DND-41 (cell line): ENCODE data around the gene TM4SF1.

Experiments used
- ATAC-seq: fragments of 200-7000 bp; cut with Tn5 transposase; 3 replicates; pipeline ENCODE4 v1.9.1; 2021; ENCODE audit warnings: low read depth; ENCODE audit not compliant: insufficient read depth
- DNase-seq: peaks from one replicate; pipeline ENCODE4 v3.0.0-alpha.2; 2020
- H2AFZ ChIP-seq: 2 replicates; pipeline ENCODE4 v1.6.0; 2012; ENCODE audit warnings: low read depth, low read length
- H3K27ac ChIP-seq: 2 replicates; pipeline ENCODE4 v1.5.1; 2012; ENCODE audit warnings: low read length, inconsistent platforms
- H3K27me3 ChIP-seq: fragments of 200-600 bp; sonication (generic); 2 replicates; pipeline ENCODE4 v1.6.0; 2012; ENCODE audit warnings: low read length, mild to moderate bottlenecking, inconsistent platforms; ENCODE audit not compliant: insufficient read depth, poor library complexity
- H3K36me3 ChIP-seq: 2 replicates; pipeline ENCODE4 v1.5.1; 2012; ENCODE audit warnings: low read length, inconsistent platforms; ENCODE audit not compliant: insufficient read depth
- H3K4me1 ChIP-seq: 2 replicates; pipeline ENCODE4 v1.5.1; 2012; ENCODE audit warnings: mild to moderate bottlenecking, low read length; ENCODE audit not compliant: insufficient read depth
- H3K4me2 ChIP-seq: 2 replicates; pipeline ENCODE4 v1.6.0; 2012; ENCODE audit warnings: mild to moderate bottlenecking, moderate library complexity, low read length, inconsistent platforms; ENCODE audit not compliant: insufficient read depth
- H3K4me3 ChIP-seq, 2 experiments: fragments of 200-600 bp in 1 of 2; shearing (Covaris generic) in 1 of 2; 2 replicates each; pipeline ENCODE4 v1.5.1; 2012 to 2016; ENCODE audit warnings: inconsistent platforms in 2 of 2, low read length in 2 of 2, mild to moderate bottlenecking in 2 of 2, low read depth in 1 of 2, moderate library complexity in 1 of 2
- H3K79me2 ChIP-seq: 2 replicates; pipeline ENCODE4 v1.6.0; 2012; ENCODE audit warnings: low read length, inconsistent platforms; ENCODE audit not compliant: insufficient read depth
- H3K9ac ChIP-seq: 2 replicates; pipeline ENCODE4 v1.6.0; 2012; ENCODE audit warnings: low read depth, mild to moderate bottlenecking, inconsistent platforms, low read length, moderate library complexity
- H3K9me3 ChIP-seq: 2 replicates; pipeline ENCODE4 v1.5.1; 2012; ENCODE audit warnings: low read length, moderate library complexity, mild to moderate bottlenecking, inconsistent platforms; ENCODE audit not compliant: insufficient read depth, severe bottlenecking
- H4K20me1 ChIP-seq: 2 replicates; pipeline ENCODE4 v1.6.0; 2012; ENCODE audit warnings: low read length; ENCODE audit not compliant: insufficient read depth
- EZH2 ChIP-seq: IDR thresholded peaks from 3 replicates; pipeline ENCODE4 v1.6.1; 2012; ENCODE audit warnings: borderline replicate concordance, low read depth, mild to moderate bottlenecking, moderate library complexity, low read length, inconsistent platforms; ENCODE audit not compliant: severe bottlenecking
- TF ChIP-seq, protein P1 (sequence below): IDR thresholded peaks from 2 replicates; pipeline ENCODE4 v1.5.1; 2012; ENCODE audit warnings: borderline replicate concordance, low read length, moderate library complexity, mild to moderate bottlenecking; ENCODE audit not compliant: poor library complexity, severe bottlenecking; ENCODE audit errors: extremely low read depth

The TM4SF1 gene

DNA sequence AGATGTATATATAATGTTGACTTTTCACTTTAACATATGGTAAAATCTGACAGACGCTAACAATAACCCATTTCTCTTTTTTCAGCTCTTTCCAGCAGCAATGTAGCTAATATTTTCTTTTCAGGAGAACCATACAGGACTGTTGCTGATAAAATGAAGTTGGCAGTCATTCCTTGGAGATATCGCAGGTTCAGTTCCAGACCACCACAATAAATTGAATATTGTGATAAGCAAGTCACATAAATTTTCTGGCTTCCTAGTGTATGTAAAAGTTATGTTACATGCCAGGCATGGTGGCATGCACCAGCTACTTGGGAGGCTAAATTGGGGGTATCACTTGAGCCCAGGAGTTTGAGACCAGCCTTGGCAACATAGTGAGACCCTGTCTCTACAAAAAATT lies 31.9 kb upstream of the TM4SF1 start:
- peaks cover 2% of the 10 kb centered on the region for H3K27me3 ChIP-seq
- H3K4me1 ChIP-seq, result no peaks in the 10 kb centered on the region
- H4K20me1 ChIP-seq, result no peaks in the 10 kb centered on the region
- H3K79me2 ChIP-seq, result no peaks in the 10 kb centered on the region
- DNase-seq, result no peak
- no peak overlapping the region for H2AFZ ChIP-seq
- no peak overlapping the region for H3K4me2 ChIP-seq
- H3K36me3 ChIP-seq, result no peaks in the 10 kb centered on the region
- ATAC-seq, result no peak
- no peak for TF ChIP-seq EZH2
- TF ChIP-seq, protein P1, sequence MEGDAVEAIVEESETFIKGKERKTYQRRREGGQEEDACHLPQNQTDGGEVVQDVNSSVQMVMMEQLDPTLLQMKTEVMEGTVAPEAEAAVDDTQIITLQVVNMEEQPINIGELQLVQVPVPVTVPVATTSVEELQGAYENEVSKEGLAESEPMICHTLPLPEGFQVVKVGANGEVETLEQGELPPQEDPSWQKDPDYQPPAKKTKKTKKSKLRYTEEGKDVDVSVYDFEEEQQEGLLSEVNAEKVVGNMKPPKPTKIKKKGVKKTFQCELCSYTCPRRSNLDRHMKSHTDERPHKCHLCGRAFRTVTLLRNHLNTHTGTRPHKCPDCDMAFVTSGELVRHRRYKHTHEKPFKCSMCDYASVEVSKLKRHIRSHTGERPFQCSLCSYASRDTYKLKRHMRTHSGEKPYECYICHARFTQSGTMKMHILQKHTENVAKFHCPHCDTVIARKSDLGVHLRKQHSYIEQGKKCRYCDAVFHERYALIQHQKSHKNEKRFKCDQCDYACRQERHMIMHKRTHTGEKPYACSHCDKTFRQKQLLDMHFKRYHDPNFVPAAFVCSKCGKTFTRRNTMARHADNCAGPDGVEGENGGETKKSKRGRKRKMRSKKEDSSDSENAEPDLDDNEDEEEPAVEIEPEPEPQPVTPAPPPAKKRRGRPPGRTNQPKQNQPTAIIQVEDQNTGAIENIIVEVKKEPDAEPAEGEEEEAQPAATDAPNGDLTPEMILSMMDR, result no peak
- H3K9ac ChIP-seq, result no peak overlapping the region
- H3K4me3 ChIP-seq, result no peak overlapping the region
- H3K9me3 ChIP-seq, result no peaks in the 10 kb centered on the region
- H3K27ac ChIP-seq, result no peak overlapping the region

DNA sequence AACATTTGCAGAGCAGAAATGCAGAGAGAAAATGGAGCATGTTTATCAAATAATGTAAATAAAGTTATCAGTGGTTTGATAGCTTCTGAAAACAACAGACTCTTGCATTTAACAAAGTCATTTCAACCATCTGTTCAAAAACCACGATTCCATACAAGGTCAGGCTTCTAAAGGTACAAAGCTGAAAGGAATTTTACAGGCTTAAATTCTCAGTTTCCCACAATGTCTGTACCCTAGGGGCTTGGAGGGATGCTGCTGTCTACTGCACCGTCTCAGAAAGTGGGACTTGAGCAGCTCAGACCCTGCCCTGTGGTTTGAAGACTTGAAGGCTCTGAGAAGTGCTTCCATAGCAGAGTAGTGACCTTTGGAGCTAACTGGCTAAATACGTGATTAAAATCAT lies 30.4 kb upstream of the TM4SF1 start:
- no peak overlapping the region for H3K4me2 ChIP-seq
- H3K4me1 ChIP-seq, result no peaks in the 10 kb centered on the region
- DNase-seq, result no peak
- H3K9me3 ChIP-seq, result no peaks in the 10 kb centered on the region
- no peaks in the 10 kb centered on the region for H3K79me2 ChIP-seq
- H3K27me3 ChIP-seq, result peaks cover 2% of the 10 kb centered on the region
- TF ChIP-seq, protein P1, result no peak
- no peak for TF ChIP-seq EZH2
- H3K9ac ChIP-seq, result no peak overlapping the region
- ATAC-seq, result no peak
- no peak overlapping the region for H3K4me3 ChIP-seq
- no peaks in the 10 kb centered on the region for H3K36me3 ChIP-seq
- H3K27ac ChIP-seq, result no peak overlapping the region
- no peak overlapping the region for H2AFZ ChIP-seq
- no peaks in the 10 kb centered on the region for H4K20me1 ChIP-seq

GRCh38 chr3:149406244-149406752 lies 28.8 kb upstream of the TM4SF1 start:
- Histone ChIP-seq H3K27ac (no peak overlapping the region), H3K27me3 (peaks cover 5% of the 10 kb centered on the region), H4K20me1 (no peaks in the 10 kb centered on the region), H2AFZ (no peak overlapping the region), H3K4me2 (no peak overlapping the region), H3K4me3 (no peak overlapping the region), H3K9me3 (no peaks in the 10 kb centered on the region), H3K79me2 (no peaks in the 10 kb centered on the region), H3K36me3 (no peaks in the 10 kb centered on the region), H3K9ac (no peak overlapping the region), H3K4me1 (no peaks in the 10 kb centered on the region)
- ATAC-seq, result no peak
- TF ChIP-seq, protein P1, result no peak
- TF ChIP-seq EZH2, result no peak
- no peak for DNase-seq

DNA sequence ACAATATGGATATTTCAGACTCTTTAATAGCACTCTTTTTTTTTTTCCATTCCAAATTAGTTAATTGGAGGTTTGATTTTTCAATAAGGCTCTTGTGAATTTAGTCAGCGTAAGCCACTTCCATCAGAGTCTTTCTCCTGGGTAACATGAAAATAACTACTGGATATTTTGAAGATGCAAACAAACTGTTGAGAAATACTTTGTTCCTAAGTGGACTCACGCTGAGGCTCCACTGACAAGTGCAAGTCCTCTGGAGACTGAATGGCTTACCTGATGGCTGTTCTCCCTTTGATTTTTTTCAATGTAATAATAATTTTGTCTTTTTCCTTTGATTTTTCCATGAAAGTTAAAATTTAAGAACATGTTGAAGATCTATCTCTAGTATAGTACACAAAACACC lies 26.0 kb upstream of the TM4SF1 start:
- H3K79me2 ChIP-seq, result no peaks in the 10 kb centered on the region
- H3K4me3 ChIP-seq, result no peak overlapping the region
- no peak for TF ChIP-seq EZH2
- TF ChIP-seq, protein P1, result no peak
- no peak overlapping the region for H3K27ac ChIP-seq
- H3K4me2 ChIP-seq, result no peak overlapping the region
- no peaks in the 10 kb centered on the region for H3K4me1 ChIP-seq
- H3K36me3 ChIP-seq, result no peaks in the 10 kb centered on the region
- H4K20me1 ChIP-seq, result no peaks in the 10 kb centered on the region
- peaks cover 5% of the 10 kb centered on the region for H3K27me3 ChIP-seq
- ATAC-seq (no peak), DNase-seq (no peak)
- no peak overlapping the region for H2AFZ ChIP-seq
- no peaks in the 10 kb centered on the region for H3K9me3 ChIP-seq
- no peak overlapping the region for H3K9ac ChIP-seq
